BLaER1 (cell line): ENCODE results near the gene CALM1.
"Not testable (repeated sequence)": the region's sequence is repeated elsewhere in the genome, so short reads cannot be mapped to it uniquely, and the experiment has no call there.

Source experiments
- H3K27ac ChIP-seq: shearing (Covaris generic); formaldehyde crosslinking; 2 replicates; pipeline ENCODE4 v1.8.1; 2022
- H3K27me3 ChIP-seq: shearing (Covaris generic); formaldehyde crosslinking; 2 replicates; pipeline ENCODE4 v1.8.1; 2022
- H3K36me3 ChIP-seq: shearing (Covaris generic); formaldehyde crosslinking; 2 replicates; pipeline ENCODE4 v1.8.1; 2022
- H3K4me1 ChIP-seq: shearing (Covaris generic); formaldehyde crosslinking; 2 replicates; pipeline ENCODE4 v1.8.1; 2022
- H3K4me2 ChIP-seq: shearing (Covaris generic); formaldehyde crosslinking; 2 replicates; pipeline ENCODE4 v1.8.1; 2022
- H3K4me3 ChIP-seq: shearing (Covaris generic); formaldehyde crosslinking; 2 replicates; pipeline ENCODE4 v1.8.1; 2022
- H3K9ac ChIP-seq: shearing (Covaris generic); formaldehyde crosslinking; 2 replicates; pipeline ENCODE4 v1.8.1; 2022
- H3K9me3 ChIP-seq: shearing (Covaris generic); formaldehyde crosslinking; 2 replicates; pipeline ENCODE4 v1.8.1; 2022
- H4K20me1 ChIP-seq: shearing (Covaris generic); formaldehyde crosslinking; 2 replicates; pipeline ENCODE4 v1.8.1; 2022
- Cebpa-rat ChIP-seq: shearing (Covaris generic); IDR thresholded peaks from 2 replicates; pipeline ENCODE4 v1.8.1; 2022

CALM1 gene

GRCh38 chr14:90383126-90383730 lies 13.6 kb upstream of the CALM1 start:
- H4K20me1 ChIP-seq = no peaks in the 10 kb centered on the region
- peak overlapping the region; percentile 77 for H3K4me3 ChIP-seq
- no peak for TF ChIP-seq Cebpa-rat

GRCh38 chr14:90383731-90384542 lies 12.9 kb upstream of the CALM1 start:
- Histone ChIP-seq H3K36me3 (no peaks in the 10 kb centered on the region), H3K4me3 (peak overlapping the region; percentile 77), H3K9ac (peak overlapping the region; percentile 94), H3K9me3 (no peaks in the 10 kb centered on the region), H3K27me3 (no peaks in the 10 kb centered on the region), H3K4me2 (peak overlapping the region; percentile 98), H3K27ac (peak overlapping the region; percentile 99), H4K20me1 (no peaks in the 10 kb centered on the region), H3K4me1 (peaks cover 40% of the 10 kb centered on the region)
- no peak for TF ChIP-seq Cebpa-rat

More at GRCh38 chr14:90383126-90383730, 13.6 kb upstream of the CALM1 start:
- H3K4me2 ChIP-seq = peak overlapping the region; percentile 98
- no peaks in the 10 kb centered on the region for H3K9me3 ChIP-seq
- no peaks in the 10 kb centered on the region for H3K27me3 ChIP-seq
- H3K9ac ChIP-seq = peak overlapping the region; percentile 94
- H3K27ac ChIP-seq = peak overlapping the region; percentile 99
- H3K4me1 ChIP-seq = peaks cover 35% of the 10 kb centered on the region
- H3K36me3 ChIP-seq = no peaks in the 10 kb centered on the region

GRCh38 chr14:90384543-90384911 lies 12.3 kb upstream of the CALM1 start:
- Histone ChIP-seq H3K9me3 (no peaks in the 10 kb centered on the region), H3K27me3 (no peaks in the 10 kb centered on the region), H3K36me3 (no peaks in the 10 kb centered on the region), H3K9ac (peak overlapping the region; percentile 94), H3K27ac (peak overlapping the region; percentile 99), H3K4me2 (peak overlapping the region; percentile 98), H3K4me1 (peaks cover 40% of the 10 kb centered on the region), H3K4me3 (peak overlapping the region; percentile 77), H4K20me1 (no peaks in the 10 kb centered on the region)
- TF ChIP-seq Cebpa-rat = no peak

- Histone ChIP-seq H3K9ac (no peak overlapping the region), H3K27ac (no peak overlapping the region), H4K20me1 (no peaks in the 10 kb centered on the region), H3K4me3 (no peak overlapping the region), H3K9me3 (no peaks in the 10 kb centered on the region), H3K27me3 (no peaks in the 10 kb centered on the region), H3K4me2 (no peak overlapping the region), H3K36me3 (no peaks in the 10 kb centered on the region), H3K4me1 (peaks cover 36% of the 10 kb centered on the region)
- no peak for TF ChIP-seq Cebpa-rat
Observed at GRCh38 chr14:90386321-90386720, 10.5 kb upstream of the CALM1 start.

GRCh38 chr14:90387206-90387760 lies 9.5 kb upstream of the CALM1 start:
- H3K27me3 ChIP-seq = no peaks in the 10 kb centered on the region

GRCh38 chr14:90388437-90388836 lies 8.4 kb upstream of the CALM1 start:
- Histone ChIP-seq H3K27ac (no peak overlapping the region), H4K20me1 (no peaks in the 10 kb centered on the region), H3K27me3 (no peaks in the 10 kb centered on the region), H3K36me3 (no peaks in the 10 kb centered on the region), H3K4me2 (no peak overlapping the region; the same call in 1 of the 2 replicates), H3K4me1 (peaks cover 26% of the 10 kb centered on the region), H3K4me3 (no peak overlapping the region), H3K9me3 (no peaks in the 10 kb centered on the region), H3K9ac (no peak overlapping the region)
- TF ChIP-seq Cebpa-rat = no peak

More at GRCh38 chr14:90387206-90387760, 9.5 kb upstream of the CALM1 start:
- Histone ChIP-seq H3K9me3 (no peaks in the 10 kb centered on the region), H3K4me1 (peaks cover 27% of the 10 kb centered on the region), H3K9ac (no peak overlapping the region), H3K4me2 (no peak overlapping the region), H3K27ac (no peak overlapping the region), H3K4me3 (no peak overlapping the region), H3K36me3 (no peaks in the 10 kb centered on the region), H4K20me1 (no peaks in the 10 kb centered on the region)
- TF ChIP-seq Cebpa-rat = no peak

- H3K9ac ChIP-seq = no peak overlapping the region
- no peaks in the 10 kb centered on the region for H4K20me1 ChIP-seq
- TF ChIP-seq Cebpa-rat = no peak
- peaks cover 22% of the 10 kb centered on the region for H3K4me1 ChIP-seq
- no peak overlapping the region for H3K27ac ChIP-seq
- no peaks in the 10 kb centered on the region for H3K9me3 ChIP-seq
- H3K36me3 ChIP-seq = no peaks in the 10 kb centered on the region
- no peak overlapping the region for H3K4me3 ChIP-seq
- no peak overlapping the region for H3K4me2 ChIP-seq
- H3K27me3 ChIP-seq = no peaks in the 10 kb centered on the region
Observed at GRCh38 chr14:90388982-90389381, 7.8 kb upstream of the CALM1 start.

GRCh38 chr14:90393966-90394365 lies 2.9 kb upstream of the CALM1 start:
- no peaks in the 10 kb centered on the region for H3K36me3 ChIP-seq
- peaks cover 15% of the 10 kb centered on the region for H4K20me1 ChIP-seq
- H3K27ac ChIP-seq = no peak overlapping the region
- no peaks in the 10 kb centered on the region for H3K9me3 ChIP-seq
- H3K4me2 ChIP-seq = no peak overlapping the region
- TF ChIP-seq Cebpa-rat = no peak
- H3K27me3 ChIP-seq = no peaks in the 10 kb centered on the region
- H3K4me3 ChIP-seq = no peak overlapping the region
- no peak overlapping the region for H3K9ac ChIP-seq
- peaks cover 11% of the 10 kb centered on the region for H3K4me1 ChIP-seq

- H3K9ac ChIP-seq, H3K36me3 ChIP-seq, H3K27ac ChIP-seq, H3K4me2 ChIP-seq, H3K9me3 ChIP-seq, H3K27me3 ChIP-seq, H3K4me3 ChIP-seq: not testable (repeated sequence)
- H4K20me1 ChIP-seq = peaks cover 22% of the 10 kb centered on the region
- peaks cover 17% of the 10 kb centered on the region for H3K4me1 ChIP-seq
Observed at GRCh38 chr14:90394782-90395181, 2.0 kb upstream of the CALM1 start.
